SK-N-MC (cell line): Measurements from ENCODE around the gene METRNL.

Source experiments
- EZH2 ChIP-seq: fragments of 200-600 bp; sonication (generic); IDR thresholded peaks from one replicate; pipeline ENCODE4 v1.6.1; 2017; ENCODE audit warnings: antibody characterized with exemption
- POLR2AphosphoS5 ChIP-seq: IDR thresholded peaks from 2 replicates; pipeline ENCODE4 v1.6.1; 2012; ENCODE audit warnings: mild to moderate bottlenecking, low read depth, low read length, borderline replicate concordance

GRCh38 chr17:83036193-83036592, 43.2 kb upstream of the METRNL start:
- TF ChIP-seq EZH2, result no peak
- no peak for TF ChIP-seq POLR2AphosphoS5
